ENCODE data around the gene SNX11. TPM values are rescaled to one million over a fixed set of nuclear protein-coding genes. Genes with fewer than 3 reads are reported as not detected.

The SNX11 gene
- polyA plus RNA-seq, 1 donor from 2014 or later = 33.3 TPM

DNA sequence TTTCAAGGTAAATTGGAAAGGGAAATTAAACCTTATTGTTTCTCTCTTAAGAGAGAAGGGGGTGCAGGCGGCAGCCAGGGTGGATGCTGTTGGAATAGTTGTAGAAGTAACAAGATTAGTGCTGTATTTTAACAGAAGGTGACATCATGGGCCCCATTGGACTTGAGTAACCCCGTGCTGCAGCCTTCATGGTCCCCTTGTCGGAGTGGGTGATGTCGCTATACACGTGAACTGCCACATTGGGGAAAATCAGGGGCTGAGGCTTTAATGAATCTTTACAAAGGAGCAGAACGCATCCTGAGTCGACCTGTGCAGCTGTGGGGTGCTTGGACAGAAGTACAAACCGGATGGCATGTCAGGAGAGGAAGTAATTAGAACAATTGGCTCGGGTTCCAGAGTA is 3.2 kb downstream of the SNX11 start:
- peak overlapping the region; percentile 95 to 99 (median 97) for H3K27ac Mint-ChIP-seq
- no peaks in the 10 kb centered on the region for H3K36me3 Mint-ChIP-seq
- H3K27me3 Mint-ChIP-seq = no peaks in the 10 kb centered on the region
- no peaks in the 10 kb centered on the region for H3K9me3 Mint-ChIP-seq
- peak overlapping the region; percentile 68 to 90 (median 86) for H3K4me3 Mint-ChIP-seq
- H3K4me1 Mint-ChIP-seq = peaks cover 43 to 55% (median 43%) of the 10 kb centered on the region in 3 donors

GRCh38 chr17:48111937-48112241 is 4.3 kb downstream of the SNX11 start:
- Mint-ChIP-seq H3K4me1 (peaks cover 42 to 53% (median 42%) of the 10 kb centered on the region in 3 donors), H3K27me3 (no peaks in the 10 kb centered on the region), H3K4me3 (peak overlapping the region; percentile 83 to 90 (median 87)), H3K27ac (peak overlapping the region; percentile 95 to 99 (median 97)), H3K9me3 (no peaks in the 10 kb centered on the region), H3K36me3 (no peaks in the 10 kb centered on the region)

- Mint-ChIP-seq H3K9me3 (no peaks in the 10 kb centered on the region), H3K4me3 (peak overlapping the region; percentile 66 to 87 (median 81)), H3K36me3 (peaks cover 2% of the 10 kb centered on the region), H3K27ac (peak overlapping the region; percentile 95 to 99 (median 97)), H3K4me1 (peaks cover 39 to 42% (median 39%) of the 10 kb centered on the region in 3 donors), H3K27me3 (no peaks in the 10 kb centered on the region)
Observed at GRCh38 chr17:48113201-48113676, 5.7 kb downstream of the SNX11 start.

GRCh38 chr17:48121923-48122664 is 14.5 kb downstream of the SNX11 start:
- H3K4me1 Mint-ChIP-seq = no peaks in the 10 kb centered on the region
- H3K4me3 Mint-ChIP-seq = no peak overlapping the region
- peak overlapping the region in 1 of 3 donors; percentile 5 for H3K27ac Mint-ChIP-seq
- peaks cover 8% of the 10 kb centered on the region for H3K36me3 Mint-ChIP-seq
- H3K27me3 Mint-ChIP-seq = no peaks in the 10 kb centered on the region
- no peaks in the 10 kb centered on the region for H3K9me3 Mint-ChIP-seq

DNA sequence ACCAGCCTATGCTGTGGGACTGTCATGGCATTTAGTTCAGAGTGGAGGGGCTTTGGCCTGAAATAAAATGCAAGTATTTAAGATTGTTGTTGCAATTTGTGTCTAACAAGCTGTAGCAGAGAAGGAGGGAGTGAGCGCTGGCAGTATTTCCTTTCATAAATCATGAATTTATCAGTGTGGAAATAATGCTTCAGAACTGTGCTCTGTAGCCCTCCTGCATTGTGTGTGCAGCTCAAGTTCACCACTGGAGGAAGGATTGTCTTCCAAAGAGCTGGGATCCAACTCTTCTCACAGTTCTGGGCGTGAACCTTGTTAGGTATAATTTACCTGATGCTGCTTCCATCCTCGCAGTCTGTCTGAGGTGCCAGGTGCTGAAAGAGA is 15.1 kb downstream of the SNX11 start:
- Mint-ChIP-seq H3K36me3 (peaks cover 8% of the 10 kb centered on the region), H3K27me3 (no peaks in the 10 kb centered on the region), H3K4me3 (no peak overlapping the region), H3K4me1 (no peaks in the 10 kb centered on the region), H3K27ac (no peak overlapping the region), H3K9me3 (no peaks in the 10 kb centered on the region)

DNA sequence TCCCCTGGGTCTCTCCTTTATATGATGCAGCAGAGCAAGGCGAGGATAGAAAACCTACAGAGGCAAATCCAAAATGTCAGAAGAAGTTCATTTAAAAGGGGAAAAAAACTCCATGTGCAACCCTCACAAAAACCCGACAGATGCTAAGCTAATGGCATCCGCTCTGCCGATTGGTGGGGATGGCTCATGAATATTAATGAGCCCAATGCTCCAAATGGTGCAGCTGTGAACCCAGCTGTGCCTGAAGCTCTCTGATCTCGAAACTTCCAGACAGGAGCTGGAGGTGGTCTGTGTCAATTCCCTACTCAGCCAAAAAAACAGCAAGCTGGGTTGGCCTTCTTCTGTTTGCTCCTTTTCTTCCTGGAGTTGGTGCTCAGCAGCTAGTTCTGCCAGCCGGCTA is 15.5 kb downstream of the SNX11 start:
- H3K36me3 Mint-ChIP-seq = peaks cover 6% of the 10 kb centered on the region
- H3K27ac Mint-ChIP-seq = no peak overlapping the region
- H3K4me1 Mint-ChIP-seq = no peaks in the 10 kb centered on the region
- H3K27me3 Mint-ChIP-seq = no peaks in the 10 kb centered on the region
- H3K9me3 Mint-ChIP-seq = no peaks in the 10 kb centered on the region
- H3K4me3 Mint-ChIP-seq = no peak overlapping the region

DNA sequence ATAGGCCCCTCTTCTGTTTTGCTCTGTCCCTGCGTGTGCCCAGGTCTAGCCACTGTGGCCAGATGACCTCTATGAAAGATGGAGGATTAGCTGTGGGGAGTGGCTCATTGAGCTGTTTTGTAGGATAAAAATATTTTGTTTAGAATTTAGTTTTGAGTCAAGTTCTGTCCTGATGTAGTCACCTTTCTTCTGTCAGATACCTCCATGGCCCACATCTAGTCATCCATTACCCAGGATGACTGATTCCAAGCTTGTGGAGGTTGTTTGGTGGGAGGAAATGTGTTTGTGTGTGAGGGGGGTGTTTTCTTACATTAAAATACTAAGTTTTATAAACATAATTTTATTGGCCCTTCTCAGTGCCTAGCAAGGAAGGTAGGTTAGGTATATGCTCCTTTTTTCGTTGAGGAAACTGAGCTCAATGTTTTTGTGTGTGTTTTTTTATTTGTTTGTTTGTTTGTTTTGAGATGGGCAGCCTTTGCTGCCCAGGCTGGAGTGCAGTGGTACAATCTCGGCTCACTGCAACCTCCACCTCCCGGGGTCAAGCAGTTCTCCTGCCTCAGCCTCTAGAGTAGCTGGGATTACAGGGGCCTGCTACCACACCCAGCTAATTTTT is 16.3 kb downstream of the SNX11 start:
- Mint-ChIP-seq H3K4me1 (no peaks in the 10 kb centered on the region), H3K9me3 (no peaks in the 10 kb centered on the region), H3K4me3 (no peak overlapping the region), H3K27me3 (no peaks in the 10 kb centered on the region), H3K27ac (no peak overlapping the region), H3K36me3 (peaks cover 4% of the 10 kb centered on the region)

GRCh38 chr17:48125829-48126531 is 18.4 kb downstream of the SNX11 start:
- Mint-ChIP-seq H3K36me3 (peaks cover 4% of the 10 kb centered on the region), H3K27me3 (no peaks in the 10 kb centered on the region), H3K27ac (peak overlapping the region in 2 of 3 donors; percentile 23 to 57), H3K9me3 (no peaks in the 10 kb centered on the region), H3K4me1 (peaks cover 0 to under 1% (median 0%) of the 10 kb centered on the region in 3 donors), H3K4me3 (no peak overlapping the region)

- Mint-ChIP-seq H3K27me3 (no peaks in the 10 kb centered on the region), H3K36me3 (no peaks in the 10 kb centered on the region), H3K27ac (peak overlapping the region in 2 of 3 donors; percentile 23 to 84), H3K9me3 (no peaks in the 10 kb centered on the region), H3K4me1 (peaks cover 0 to 6% (median 3%) of the 10 kb centered on the region in 3 donors), H3K4me3 (no peak overlapping the region)
Observed at GRCh38 chr17:48126532-48126850, 18.9 kb downstream of the SNX11 start.

GRCh38 chr17:48127371-48128051 is 19.9 kb downstream of the SNX11 start:
- Mint-ChIP-seq H3K4me1 (peaks cover 0 to 6% (median 3%) of the 10 kb centered on the region in 3 donors), H3K27ac (peak overlapping the region in 1 of 3 donors; percentile 34), H3K9me3 (no peaks in the 10 kb centered on the region), H3K4me3 (no peak overlapping the region), H3K36me3 (no peaks in the 10 kb centered on the region), H3K27me3 (no peaks in the 10 kb centered on the region)

DNA sequence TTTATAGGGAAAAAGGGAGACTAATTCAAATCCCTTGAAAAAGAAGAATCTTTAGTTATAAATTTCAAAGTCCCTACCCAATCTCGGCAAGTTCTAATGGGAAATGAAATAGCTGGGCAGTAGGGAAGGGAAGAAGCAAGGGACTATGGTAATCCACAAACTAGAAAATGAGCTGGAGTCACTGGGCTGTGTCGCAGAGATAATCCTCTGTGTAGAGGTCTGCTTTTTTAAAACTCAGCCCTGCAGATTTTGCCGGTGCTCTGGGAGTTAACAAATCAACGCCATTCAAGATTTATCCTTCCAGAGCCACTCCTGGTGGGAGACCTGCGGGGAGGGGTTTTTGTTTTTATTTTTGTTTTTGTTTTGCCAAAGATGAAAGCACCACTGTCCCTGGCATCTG is 20.8 kb downstream of the SNX11 start:
- H3K36me3 Mint-ChIP-seq = no peaks in the 10 kb centered on the region
- no peaks in the 10 kb centered on the region for H3K27me3 Mint-ChIP-seq
- no peaks in the 10 kb centered on the region for H3K9me3 Mint-ChIP-seq
- H3K4me1 Mint-ChIP-seq = peaks cover 0 to 6% (median 3%) of the 10 kb centered on the region in 3 donors
- no peak overlapping the region for H3K4me3 Mint-ChIP-seq
- no peak overlapping the region for H3K27ac Mint-ChIP-seq

DNA sequence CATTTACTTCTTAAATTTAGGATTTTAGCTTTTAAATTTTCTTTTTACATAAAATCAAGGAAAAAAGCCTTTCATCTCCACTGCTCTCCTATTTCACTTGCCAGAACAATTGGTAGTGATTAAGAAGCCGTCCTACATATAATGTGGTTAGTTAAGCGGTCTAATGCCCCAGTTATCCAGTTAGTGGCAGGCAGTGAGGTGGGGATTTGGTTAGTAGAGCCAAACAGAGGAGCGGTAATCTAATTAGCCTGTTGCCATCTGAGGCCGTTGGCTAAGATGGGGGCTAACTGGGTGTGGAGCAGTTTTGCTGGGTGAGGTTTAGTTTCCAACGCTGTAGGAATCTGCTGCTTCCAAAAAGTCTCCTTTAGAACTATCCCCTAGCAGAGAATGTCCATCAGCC is 22.4 kb downstream of the SNX11 start:
- Mint-ChIP-seq H3K27ac (no peak overlapping the region), H3K4me3 (no peak overlapping the region), H3K36me3 (no peaks in the 10 kb centered on the region), H3K9me3 (no peaks in the 10 kb centered on the region), H3K27me3 (no peaks in the 10 kb centered on the region), H3K4me1 (peaks cover 0 to 6% (median 3%) of the 10 kb centered on the region in 3 donors)

GRCh38 chr17:48131216-48131824 is 23.8 kb downstream of the SNX11 start:
- Mint-ChIP-seq H3K4me3 (no peak overlapping the region), H3K27me3 (no peaks in the 10 kb centered on the region), H3K36me3 (no peaks in the 10 kb centered on the region)

DNA sequence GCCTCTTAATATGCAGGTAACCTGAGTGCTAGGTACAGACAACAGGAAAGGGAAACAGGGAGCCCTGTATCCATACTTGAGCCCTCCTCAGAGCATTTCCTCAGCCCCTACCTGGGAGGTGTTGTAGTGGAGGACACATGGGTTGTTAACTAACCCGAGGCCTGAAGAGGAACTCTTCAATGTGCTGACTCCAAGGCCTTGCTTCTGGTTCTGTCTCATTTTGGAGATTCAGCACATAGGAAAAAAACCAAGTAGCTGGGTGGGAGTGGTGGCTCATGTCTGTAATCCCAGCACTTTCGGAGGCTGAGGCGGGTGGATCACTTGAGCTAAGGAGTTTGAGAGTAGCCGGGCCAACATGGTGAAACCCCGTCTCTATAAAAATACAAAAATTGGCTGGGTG is 24.8 kb downstream of the SNX11 start:
- Mint-ChIP-seq H3K4me1 (peaks cover 0 to 6% (median 3%) of the 10 kb centered on the region in 3 donors), H3K9me3 (no peaks in the 10 kb centered on the region), H3K4me3 (no peak overlapping the region), H3K27me3 (no peaks in the 10 kb centered on the region), H3K27ac (no peak overlapping the region), H3K36me3 (no peaks in the 10 kb centered on the region)

More at GRCh38 chr17:48131216-48131824, 23.8 kb downstream of the SNX11 start:
- Mint-ChIP-seq H3K27ac (peak overlapping the region in 1 of 3 donors; percentile 38), H3K4me1 (peaks cover 0 to 6% (median 3%) of the 10 kb centered on the region in 3 donors), H3K9me3 (no peaks in the 10 kb centered on the region)
